HG03175 (cell line): ENCODE data around the gene CACNG3.

ENCODE experiments used
- ATAC-seq: cut with Tn5 transposase; IDR thresholded peaks from one replicate; pipeline ENCODE4 v1.9.1; 2021; ENCODE audit warnings: mild to moderate bottlenecking, moderate library complexity; ENCODE audit not compliant: unreplicated experiment

Gene CACNG3

DNA sequence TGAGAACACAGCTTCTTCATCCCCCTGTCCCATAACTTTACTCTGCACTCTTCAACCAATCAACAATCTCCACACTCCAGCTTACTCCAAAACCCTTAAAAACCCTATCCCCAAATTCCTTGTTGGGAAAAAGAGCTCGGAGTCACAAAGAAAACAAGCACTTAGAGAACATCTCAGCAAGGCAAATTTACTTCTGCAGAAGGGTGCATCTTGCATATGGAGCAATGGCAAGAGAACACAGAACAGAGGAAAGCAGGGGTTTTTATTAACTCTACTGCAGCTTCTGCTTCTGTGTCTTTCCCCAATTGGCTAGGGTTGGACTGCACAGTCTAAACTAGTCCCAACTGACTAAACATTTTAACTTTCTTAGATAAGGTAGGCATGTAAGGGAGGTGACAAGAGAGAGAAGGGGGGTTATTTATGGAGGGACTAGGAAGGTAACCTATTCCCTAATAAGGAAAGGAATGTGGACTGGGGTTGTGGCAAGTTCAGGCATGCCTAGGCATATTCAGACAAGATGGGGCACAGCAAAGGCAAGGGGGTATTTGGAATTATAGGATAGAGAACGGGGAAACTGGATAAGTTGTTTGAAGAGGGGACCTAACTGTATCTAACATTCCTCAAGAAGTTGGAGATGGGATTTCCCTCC lies 125.5 kb downstream of the CACNG3 start:
- ATAC-seq, result no peak

DNA sequence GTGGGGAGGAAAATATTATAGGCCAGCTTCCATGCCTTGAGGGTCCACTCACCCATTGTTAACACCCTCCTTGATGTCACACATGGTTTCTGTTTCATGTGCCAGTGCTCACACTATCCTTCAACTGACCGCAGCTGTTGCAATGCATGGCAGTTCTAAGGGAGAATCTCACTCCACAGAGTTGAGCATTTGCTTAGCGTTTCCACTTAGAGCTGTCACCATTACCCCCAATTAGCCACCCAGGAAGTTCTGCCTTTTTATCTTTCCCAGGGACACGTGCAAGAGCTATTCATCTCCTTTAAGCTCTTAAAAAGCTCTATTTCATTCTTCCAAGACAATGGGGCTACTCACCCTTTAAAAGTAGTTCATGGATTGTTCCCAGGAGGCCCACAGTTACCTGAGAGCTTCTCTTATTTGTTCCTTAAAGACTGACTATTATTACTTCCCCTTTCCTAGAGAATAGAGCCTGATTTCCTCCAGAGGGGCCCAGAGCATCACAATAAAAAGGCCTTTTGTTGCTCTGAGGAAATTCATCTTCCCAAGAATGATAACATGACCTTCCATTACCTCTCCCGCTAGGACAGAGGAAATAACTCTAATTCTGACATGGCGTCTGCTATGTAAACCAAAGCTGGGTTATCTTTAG lies 126.8 kb downstream of the CACNG3 start:
- ATAC-seq, result no peak

DNA sequence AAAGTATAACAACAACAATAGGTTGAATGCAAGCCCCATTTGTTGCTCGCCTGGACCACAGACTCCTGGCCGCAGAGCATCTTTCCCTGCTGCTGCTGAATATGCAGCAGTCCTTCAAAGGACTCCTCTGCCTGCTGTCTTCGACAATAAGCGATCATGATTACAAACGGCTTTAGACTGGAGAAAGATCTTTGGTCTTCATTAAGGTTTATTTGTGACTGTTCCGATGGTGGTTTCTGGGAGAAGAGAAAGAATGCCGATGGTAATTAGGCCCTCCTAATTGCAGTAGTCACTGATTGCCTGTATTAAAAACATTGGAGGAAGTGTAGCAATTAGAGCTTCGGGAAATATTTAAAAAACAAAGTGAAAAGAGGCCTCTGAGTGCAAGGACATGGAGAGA lies 138.2 kb downstream of the CACNG3 start:
- no peak for ATAC-seq

DNA sequence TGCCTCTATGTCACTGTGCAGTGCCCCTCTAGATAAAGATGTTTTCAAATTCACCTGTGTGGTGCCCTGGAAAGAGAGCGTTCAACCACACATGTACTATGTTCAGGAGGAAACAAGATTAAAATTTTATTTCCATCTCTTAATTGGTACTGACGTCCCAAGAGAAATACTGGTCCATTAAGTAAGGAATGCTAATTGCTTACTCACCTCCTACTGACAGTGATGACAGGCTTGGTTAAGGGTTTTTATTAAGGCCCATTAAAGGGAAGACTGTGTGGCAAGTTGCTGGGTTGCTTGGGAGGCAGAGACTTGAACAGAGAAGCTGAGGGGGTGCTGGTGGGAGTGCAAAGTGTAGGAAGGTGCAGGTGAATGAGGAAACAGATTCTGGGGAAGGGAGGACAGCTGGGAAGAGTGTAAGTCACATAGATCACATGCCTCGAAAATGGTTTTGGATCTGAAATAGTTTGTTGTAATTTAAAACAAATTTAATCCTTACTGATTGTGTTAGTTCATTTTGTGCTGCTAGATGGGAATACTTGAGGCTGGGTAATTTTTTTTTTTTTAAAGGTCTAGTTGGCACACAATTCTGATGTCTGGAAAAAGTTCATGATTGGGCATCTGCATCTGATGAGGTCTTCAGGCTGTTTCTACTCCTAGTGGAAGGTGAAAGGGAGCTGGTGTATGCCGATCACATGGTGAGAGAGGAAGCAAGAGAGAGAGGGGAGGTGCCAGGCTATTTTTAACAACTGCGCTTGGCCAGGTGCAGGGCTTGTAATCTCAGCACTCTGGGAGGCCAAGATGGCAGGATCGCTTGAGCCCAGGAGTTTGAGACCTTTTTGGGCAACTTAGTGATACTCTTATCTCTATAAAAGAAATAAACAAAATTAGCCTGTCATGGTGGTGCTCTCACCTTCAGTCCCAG lies 140.5 kb downstream of the CACNG3 start:
- ATAC-seq, result no peak

DNA sequence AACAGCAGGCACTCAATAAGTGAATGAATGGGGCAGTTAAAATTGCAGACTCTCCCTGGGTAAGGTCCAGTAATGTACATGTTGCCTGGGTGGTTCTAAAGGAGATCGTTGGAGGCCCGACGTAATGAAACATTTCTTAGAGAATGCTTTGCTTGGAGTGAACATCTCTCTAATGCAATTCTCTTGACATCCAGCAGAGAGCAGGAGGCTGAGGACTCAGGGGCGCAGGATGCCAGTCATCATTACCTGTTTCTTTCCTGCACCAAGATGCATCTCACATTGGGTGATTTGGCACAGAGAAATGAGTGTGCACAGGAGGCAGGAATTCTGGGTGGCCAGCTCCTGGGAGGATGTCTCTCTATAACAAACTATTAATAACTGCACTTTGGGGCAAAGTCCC lies 152.9 kb downstream of the CACNG3 start:
- no peak for ATAC-seq
